OCI-LY1 (cell line): ENCODE measurements around the gene FGF14.

Experiments used
- H2AFZ ChIP-seq: fragments of 200-600 bp; sonication (generic), shearing (Covaris generic); 2 replicates; pipeline ENCODE4 v1.6.0; 2014; ENCODE audit warnings: antibody characterized with exemption, mild to moderate bottlenecking, low read length
- H3F3A ChIP-seq: fragments of 200-600 bp; sonication (generic), shearing (Covaris generic); 2 replicates; pipeline ENCODE4 v1.6.0; 2014; ENCODE audit warnings: mild to moderate bottlenecking, antibody characterized with exemption, low read length, moderate library complexity; ENCODE audit not compliant: insufficient read depth
- H3K27ac ChIP-seq: fragments of 200-600 bp; sonication (generic); 2 replicates; pipeline ENCODE4 v1.5.1; 2014; ENCODE audit warnings: low read length, mixed run types, mild to moderate bottlenecking, low read depth; ENCODE audit not compliant: poor library complexity, severe bottlenecking
- H3K27me3 ChIP-seq: fragments of 200-600 bp; sonication (generic); 2 replicates; pipeline ENCODE4 v1.6.0; 2014; ENCODE audit warnings: antibody characterized with exemption, mild to moderate bottlenecking, low read length, moderate library complexity; ENCODE audit not compliant: insufficient read depth
- H3K36me3 ChIP-seq: fragments of 200-600 bp; sonication (generic); 2 replicates; pipeline ENCODE4 v1.6.1; 2014; ENCODE audit warnings: mild to moderate bottlenecking, antibody characterized with exemption, low read length, moderate library complexity, mixed read lengths; ENCODE audit not compliant: insufficient read depth
- H3K4me1 ChIP-seq: fragments of 200-600 bp; sonication (generic); 2 replicates; pipeline ENCODE4 v1.5.1; 2014; ENCODE audit warnings: mild to moderate bottlenecking, low read length, moderate library complexity; ENCODE audit not compliant: insufficient read depth, severe bottlenecking
- H3K4me2 ChIP-seq: fragments of 200-600 bp; sonication (generic), shearing (Covaris generic); 2 replicates; pipeline ENCODE4 v1.6.1; 2014; ENCODE audit warnings: low read length
- H3K4me3 ChIP-seq: fragments of 200-600 bp; sonication (generic); 2 replicates; pipeline ENCODE4 v1.5.1; 2014; ENCODE audit warnings: low read length, low read depth, mild to moderate bottlenecking, mixed read lengths; ENCODE audit not compliant: poor library complexity, severe bottlenecking
- H3K79me2 ChIP-seq: fragments of 200-600 bp; shearing (Covaris generic); 2 replicates; pipeline ENCODE4 v1.6.1; 2016; ENCODE audit warnings: mixed run types, low read length, mixed read lengths; ENCODE audit not compliant: insufficient read depth
- H3K9ac ChIP-seq: fragments of 200-600 bp; sonication (generic), shearing (Covaris generic); 2 replicates; pipeline ENCODE4 v1.6.1; 2014; ENCODE audit warnings: mild to moderate bottlenecking, low read length, mixed read lengths
- H3K9me2 ChIP-seq: fragments of 200-600 bp; sonication (generic), shearing (Covaris generic); 2 replicates; pipeline ENCODE4 v1.6.1; 2014; ENCODE audit warnings: low read depth, mild to moderate bottlenecking, low read length, mixed read lengths
- H3K9me3 ChIP-seq: fragments of 200-600 bp; shearing (Covaris generic); 2 replicates; pipeline ENCODE4 v1.6.1; 2014; ENCODE audit warnings: low read length, mixed read lengths
- H4K20me1 ChIP-seq: fragments of 200-600 bp; sonication (generic), shearing (Covaris generic); 2 replicates; pipeline ENCODE4 v1.6.0; 2016; ENCODE audit warnings: mild to moderate bottlenecking, low read length; ENCODE audit not compliant: insufficient read depth
- EZH2 ChIP-seq: fragments of 200-600 bp; sonication (generic), shearing (Covaris generic); IDR thresholded peaks from 2 replicates; pipeline ENCODE4 v1.8.0; 2017; ENCODE audit warnings: borderline replicate concordance, mixed run types, mild to moderate bottlenecking, antibody characterized with exemption, low read length, moderate library complexity, mixed read lengths
- TF ChIP-seq, protein P1 (sequence below): fragments of 200-600 bp; sonication (generic), shearing (Covaris generic); IDR thresholded peaks from 2 replicates; pipeline ENCODE4 v1.5.1; 2017; ENCODE audit warnings: mild to moderate bottlenecking, antibody characterized with exemption, low read length, moderate library complexity, mixed read lengths

The FGF14 gene

DNA sequence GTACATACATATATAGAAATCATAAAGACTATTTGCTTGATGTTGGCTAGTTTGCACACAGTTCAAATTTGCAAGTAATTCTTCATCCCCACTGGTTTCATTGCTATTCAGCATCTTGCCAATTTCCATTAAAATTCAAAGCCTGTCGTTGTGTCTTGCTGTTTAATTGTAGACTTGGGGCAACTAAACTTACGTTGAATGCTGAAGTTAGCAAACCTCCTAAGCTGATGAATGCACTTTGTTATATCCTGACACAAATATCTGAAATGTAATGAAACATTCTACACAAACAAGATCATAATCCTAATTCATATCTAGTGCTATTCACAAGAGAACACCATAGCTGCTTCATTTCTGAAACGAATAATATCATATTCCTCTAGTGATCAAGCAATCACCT, 568.2 kb downstream of the FGF14 start:
- no peaks in the 10 kb centered on the region for H3K4me1 ChIP-seq
- no peak overlapping the region for H3K27ac ChIP-seq
- no peaks in the 10 kb centered on the region for H4K20me1 ChIP-seq
- no peak overlapping the region for H3K9ac ChIP-seq
- H3K4me3 ChIP-seq, result no peak overlapping the region
- no peaks in the 10 kb centered on the region for H3K9me2 ChIP-seq
- H3K27me3 ChIP-seq, result no peaks in the 10 kb centered on the region
- H2AFZ ChIP-seq, result no peak overlapping the region
- no peaks in the 10 kb centered on the region for H3K79me2 ChIP-seq
- H3K9me3 ChIP-seq, result no peaks in the 10 kb centered on the region
- no peak overlapping the region for H3K4me2 ChIP-seq
- TF ChIP-seq, protein P1, sequence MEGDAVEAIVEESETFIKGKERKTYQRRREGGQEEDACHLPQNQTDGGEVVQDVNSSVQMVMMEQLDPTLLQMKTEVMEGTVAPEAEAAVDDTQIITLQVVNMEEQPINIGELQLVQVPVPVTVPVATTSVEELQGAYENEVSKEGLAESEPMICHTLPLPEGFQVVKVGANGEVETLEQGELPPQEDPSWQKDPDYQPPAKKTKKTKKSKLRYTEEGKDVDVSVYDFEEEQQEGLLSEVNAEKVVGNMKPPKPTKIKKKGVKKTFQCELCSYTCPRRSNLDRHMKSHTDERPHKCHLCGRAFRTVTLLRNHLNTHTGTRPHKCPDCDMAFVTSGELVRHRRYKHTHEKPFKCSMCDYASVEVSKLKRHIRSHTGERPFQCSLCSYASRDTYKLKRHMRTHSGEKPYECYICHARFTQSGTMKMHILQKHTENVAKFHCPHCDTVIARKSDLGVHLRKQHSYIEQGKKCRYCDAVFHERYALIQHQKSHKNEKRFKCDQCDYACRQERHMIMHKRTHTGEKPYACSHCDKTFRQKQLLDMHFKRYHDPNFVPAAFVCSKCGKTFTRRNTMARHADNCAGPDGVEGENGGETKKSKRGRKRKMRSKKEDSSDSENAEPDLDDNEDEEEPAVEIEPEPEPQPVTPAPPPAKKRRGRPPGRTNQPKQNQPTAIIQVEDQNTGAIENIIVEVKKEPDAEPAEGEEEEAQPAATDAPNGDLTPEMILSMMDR, result no peak
- H3K36me3 ChIP-seq, result no peaks in the 10 kb centered on the region
- H3F3A ChIP-seq, result no peaks in the 10 kb centered on the region

DNA sequence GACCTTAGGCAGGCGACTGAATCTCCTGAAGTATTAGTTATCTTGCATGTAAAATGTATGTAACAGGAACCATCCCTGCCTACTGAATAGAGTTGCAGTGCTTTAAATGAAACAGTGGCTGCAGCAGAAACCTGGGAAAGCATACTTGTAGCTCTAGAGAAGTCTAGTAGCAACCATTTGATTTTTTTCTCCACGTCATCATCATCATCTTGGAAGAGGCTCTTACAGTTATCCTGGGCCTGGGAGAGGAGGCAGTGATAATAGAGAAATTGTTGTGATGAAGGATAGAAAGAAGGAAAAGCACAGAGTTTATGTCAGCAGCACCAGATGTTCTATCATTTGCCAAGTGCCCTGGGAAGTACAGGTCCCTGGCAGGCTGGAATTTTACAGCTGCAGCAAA, 571.8 kb downstream of the FGF14 start:
- Histone ChIP-seq H4K20me1 (no peaks in the 10 kb centered on the region), H3K27me3 (0 out of 2 replicates have a peak, but pooled peaks cover under 1% of the 10 kb centered on the region)

DNA sequence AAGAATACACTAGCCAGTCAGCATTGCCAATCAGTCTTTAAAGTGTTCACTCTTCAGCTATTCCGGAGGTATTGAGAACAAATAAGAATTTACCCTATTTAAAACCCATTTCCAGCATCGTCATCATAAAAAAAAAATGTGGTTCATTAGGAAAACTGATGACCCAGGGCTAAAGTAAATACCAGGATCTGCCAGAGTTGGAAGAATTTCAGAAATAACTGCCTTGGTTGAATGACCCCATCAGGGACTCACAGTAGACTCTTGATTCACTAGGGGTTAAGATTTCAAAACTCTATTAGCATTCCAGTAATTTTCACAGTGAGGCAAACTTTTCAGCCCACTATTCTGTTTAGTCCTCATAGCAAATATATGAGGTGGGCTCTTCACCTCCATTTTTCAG, 572.4 kb downstream of the FGF14 start:
- no peak overlapping the region for H3K9ac ChIP-seq
- no peak overlapping the region for H3K4me2 ChIP-seq
- H3K27ac ChIP-seq, result no peak overlapping the region
- no peak overlapping the region for H2AFZ ChIP-seq
- H3K27me3 ChIP-seq, result 0 out of 2 replicates have a peak, but pooled peaks cover 4% of the 10 kb centered on the region
- H3K4me1 ChIP-seq, result no peaks in the 10 kb centered on the region
- H3F3A ChIP-seq, result no peaks in the 10 kb centered on the region
- H3K9me2 ChIP-seq, result no peaks in the 10 kb centered on the region
- H3K4me3 ChIP-seq, result no peak overlapping the region
- no peaks in the 10 kb centered on the region for H3K36me3 ChIP-seq
- TF ChIP-seq, protein P1, result no peak
- no peak for TF ChIP-seq EZH2
- no peaks in the 10 kb centered on the region for H3K9me3 ChIP-seq
- H3K79me2 ChIP-seq, result no peaks in the 10 kb centered on the region
- no peaks in the 10 kb centered on the region for H4K20me1 ChIP-seq

More for the DNA sequence above, 571.8 kb downstream of the FGF14 start:
- TF ChIP-seq, protein P1, result no peak
- TF ChIP-seq EZH2, result no peak
- H3K4me2 ChIP-seq, result no peak overlapping the region
- no peaks in the 10 kb centered on the region for H3K4me1 ChIP-seq
- H3K4me3 ChIP-seq, result no peak overlapping the region
- no peak overlapping the region for H3K27ac ChIP-seq
- no peaks in the 10 kb centered on the region for H3K9me2 ChIP-seq
- H3F3A ChIP-seq, result no peaks in the 10 kb centered on the region
- no peaks in the 10 kb centered on the region for H3K79me2 ChIP-seq
- H2AFZ ChIP-seq, result no peak overlapping the region
- no peak overlapping the region for H3K9ac ChIP-seq
- no peaks in the 10 kb centered on the region for H3K36me3 ChIP-seq
- H3K9me3 ChIP-seq, result no peaks in the 10 kb centered on the region
